H1 (cell line): Measurements from ENCODE around the gene UBE2M. TPM values are rescaled to one million over a fixed set of nuclear protein-coding genes. Genes with fewer than 3 reads are reported as not detected.

Source experiments
- CTCF ChIA-PET: fragments of 300-600 bp; sonication (Branson Sonifier 250); formaldehyde crosslinking; loops from one replicate; lab custom pipeline; 2021; ENCODE audit not compliant: partially characterized antibody; lab: Charles Lee
- POLR2A ChIA-PET: fragments of 300-600 bp; sonication (Branson Sonifier 250); formaldehyde crosslinking; loops from one replicate; lab custom pipeline; 2021; ENCODE audit warnings: inconsistent platforms; ENCODE audit not compliant: partially characterized antibody; lab: Charles Lee
- DNase-seq, 2 experiments: peaks; one replicate each; pipeline versions ENCODE4 v3.0.0 to v3.0.0-alpha.2; 2010 to 2022; ENCODE audit warnings: low spot score in 2 of 2, low read depth in 1 of 2, mixed read lengths in 1 of 2
- FAIRE-seq: peaks from 2 replicates; lab custom pipeline; 2011; peaks lifted over from hg19 to GRCh38; lab: Jason Lieb, UNC
- H2AFZ ChIP-seq: 2 replicates; pipeline ENCODE4 v1.8.1; 2012; ENCODE audit warnings: low read length, inconsistent platforms
- H2AK5ac ChIP-seq: 2 replicates; pipeline ENCODE4 v1.6.1; 2013; ENCODE audit warnings: low read depth, low read length
- H2BK120ac ChIP-seq: replicated peaks from 2 replicates; pipeline ENCODE3; 2013; ENCODE audit warnings: low read depth, low read length, inconsistent platforms
- H2BK12ac ChIP-seq: 2 replicates; pipeline ENCODE4 v1.6.1; 2013; ENCODE audit warnings: low read depth, low read length
- H2BK15ac ChIP-seq: 2 replicates; pipeline ENCODE4 v1.6.1; 2013; ENCODE audit warnings: low read length
- H2BK20ac ChIP-seq: 2 replicates; pipeline ENCODE4 v1.6.1; 2013; ENCODE audit warnings: low read length
- H2BK5ac ChIP-seq: 2 replicates; pipeline ENCODE4 v1.6.1; 2013; ENCODE audit warnings: low read depth, low read length
- H3K14ac ChIP-seq: 2 replicates; pipeline ENCODE4 v1.6.1; 2013; ENCODE audit warnings: inconsistent platforms; ENCODE audit not compliant: insufficient read length
- H3K18ac ChIP-seq: 2 replicates; pipeline ENCODE4 v1.6.1; 2013; ENCODE audit warnings: low read length; ENCODE audit errors: extremely low read depth
- H3K23ac ChIP-seq: 2 replicates; pipeline ENCODE4 v1.6.1; 2013; ENCODE audit warnings: inconsistent platforms; ENCODE audit not compliant: insufficient read length
- H3K23me2 ChIP-seq: 2 replicates; pipeline ENCODE4 v1.6.1; 2013; ENCODE audit warnings: low read depth, low read length
- H3K27ac ChIP-seq: 2 replicates; pipeline ENCODE4 v1.6.1; 2011; ENCODE audit warnings: low read depth, low read length, inconsistent platforms
- H3K27me3 ChIP-seq, 4 experiments: replicated peaks in 1 of 4; 1 replicate in 1 of 4; 2 replicates in 3 of 4; pipeline versions ENCODE4 v1.6.1 to v1.8.1; 2011 to 2013; ENCODE audit warnings: low read length in 3 of 4, mild to moderate bottlenecking in 3 of 4, inconsistent platforms in 2 of 4, mixed read lengths in 2 of 4, moderate library complexity in 1 of 4; ENCODE audit not compliant: control insufficient read depth in 3 of 4, insufficient read depth in 3 of 4; ENCODE audit errors: extremely low read depth in 1 of 4
- H3K36me3 ChIP-seq, 4 experiments: 2 replicates each; pipeline versions ENCODE4 v1.6.1 to v1.8.1; 2011 to 2013; ENCODE audit warnings: mild to moderate bottlenecking in 4 of 4, low read length in 3 of 4, moderate library complexity in 2 of 4, control low read depth in 1 of 4, inconsistent platforms in 1 of 4; ENCODE audit not compliant: insufficient read depth in 4 of 4, control insufficient read depth in 2 of 4
- H3K4ac ChIP-seq: replicated peaks from 2 replicates; pipeline ENCODE3; 2013; ENCODE audit warnings: low read length, low read depth, mixed read lengths, inconsistent platforms; ENCODE audit not compliant: insufficient read length
- H3K4me1 ChIP-seq, 4 experiments: replicated peaks in 1 of 4; 1 replicate in 1 of 4; 2 replicates in 3 of 4; pipeline versions ENCODE4 v1.6.1 to v1.8.1; 2011 to 2013; ENCODE audit warnings: low read length in 3 of 4, inconsistent platforms in 2 of 4, mixed read lengths in 1 of 4; ENCODE audit not compliant: insufficient read depth in 4 of 4, control insufficient read depth in 3 of 4
- H3K4me2 ChIP-seq, 2 experiments: 2 replicates each; pipeline versions ENCODE4 v1.6.1 to v1.8.1; 2011 to 2013; ENCODE audit warnings: low read depth in 2 of 2, low read length in 2 of 2, control low read depth in 1 of 2, inconsistent platforms in 1 of 2, mild to moderate bottlenecking in 1 of 2; ENCODE audit not compliant: insufficient read depth in 1 of 2
- H3K4me3 ChIP-seq, 4 experiments: fragments of 200-600, 300-600 bp in 1 of 4; sonication (generic), shearing (Covaris generic), sonication (Bioruptor Twin) in 1 of 4; 2 replicates each; pipeline versions ENCODE4 v1.5.1 to v1.8.1; 2011 to 2016; ENCODE audit warnings: low read length in 4 of 4, low read depth in 3 of 4, control low read depth in 2 of 4, inconsistent platforms in 2 of 4, mild to moderate bottlenecking in 2 of 4, mixed read lengths in 1 of 4, moderate library complexity in 1 of 4; ENCODE audit not compliant: insufficient read depth in 2 of 4; ENCODE audit errors: extremely low read depth in 1 of 4
- H3K56ac ChIP-seq: replicated peaks from 2 replicates; pipeline ENCODE3; 2013; ENCODE audit warnings: low read depth, mild to moderate bottlenecking, mixed read lengths, low read length, inconsistent platforms; ENCODE audit not compliant: insufficient read length
- H3K79me1 ChIP-seq: 2 replicates; pipeline ENCODE4 v1.6.1; 2013; ENCODE audit warnings: low read depth, low read length, control low read depth
- H3K79me2 ChIP-seq, 2 experiments: 2 replicates each; pipeline versions ENCODE4 v1.6.1 to v1.8.1; 2012 to 2013; ENCODE audit warnings: low read length in 2 of 2, mild to moderate bottlenecking in 2 of 2, inconsistent platforms in 1 of 2; ENCODE audit not compliant: insufficient read depth in 2 of 2, control insufficient read depth in 1 of 2
- H3K9ac ChIP-seq, 4 experiments: replicated peaks in 1 of 4; 1 replicate in 1 of 4; 2 replicates in 3 of 4; pipeline versions ENCODE4 v1.6.1 to v1.8.1; 2011 to 2013; ENCODE audit warnings: low read depth in 3 of 4, low read length in 3 of 4, control low read depth in 2 of 4, mild to moderate bottlenecking in 2 of 4, moderate library complexity in 2 of 4, inconsistent platforms in 1 of 4; ENCODE audit errors: extremely low read depth in 1 of 4
- H3K9me3 ChIP-seq, 2 experiments: 2 replicates each; pipeline versions ENCODE4 v1.6.1 to v1.8.1; 2012 to 2013; ENCODE audit warnings: mild to moderate bottlenecking in 2 of 2, moderate library complexity in 2 of 2, control low read depth in 1 of 2, inconsistent platforms in 1 of 2, low read depth in 1 of 2, low read length in 1 of 2, mixed read lengths in 1 of 2; ENCODE audit not compliant: insufficient read depth in 2 of 2
- H4K20me1 ChIP-seq, 2 experiments: replicated peaks in 1 of 2; 2 replicates each; pipeline versions ENCODE3 to v1.8.1; 2011 to 2013; ENCODE audit warnings: inconsistent platforms in 2 of 2, low read length in 2 of 2, mild to moderate bottlenecking in 1 of 2; ENCODE audit not compliant: insufficient read depth in 2 of 2, control insufficient read depth in 1 of 2
- H4K5ac ChIP-seq: 2 replicates; pipeline ENCODE4 v1.6.1; 2013; ENCODE audit warnings: low read length, low read depth, mixed read lengths, inconsistent platforms; ENCODE audit not compliant: insufficient read length
- H4K8ac ChIP-seq: 2 replicates; pipeline ENCODE4 v1.8.0; 2013; ENCODE audit warnings: mild to moderate bottlenecking, moderate library complexity, low read length, inconsistent platforms; ENCODE audit not compliant: insufficient read depth; ENCODE audit errors: extremely low read depth
- H4K91ac ChIP-seq: replicated peaks from 2 replicates; pipeline ENCODE3; 2013; ENCODE audit warnings: low read length, mixed read lengths, inconsistent platforms; ENCODE audit not compliant: insufficient read length
- POLR2AphosphoS5 ChIP-seq: IDR thresholded peaks from 2 replicates; pipeline ENCODE4 v1.6.1; 2011; ENCODE audit warnings: low read depth, low read length
- RFX5 ChIP-seq: IDR thresholded peaks from 2 replicates; pipeline ENCODE4 v1.6.1; 2011; ENCODE audit warnings: low read depth, low read length, improper control_type of control experiment, borderline replicate concordance
- WGBS, 2 experiments: shearing (Covaris generic) in 1 of 2; methylation state at CpG; one replicate each; pipeline versions ENCODE4 v1.1.6 to v1.1.7; 2013 to 2015; ENCODE audit warnings: low lambda C conversion rate in 2 of 2, mixed read lengths in 2 of 2, inconsistent platforms in 1 of 2, low coverage in 1 of 2, missing lambda C conversion rate in 1 of 2; ENCODE audit not compliant: insufficient replicate concordance in 2 of 2, insufficient coverage in 1 of 2, insufficient read length in 1 of 2; ENCODE audit errors: extremely low coverage in 1 of 2, missing lambda C conversion rate in 1 of 2; 5-methylcytosine and 5-hydroxymethylcytosine counted together
- polyA plus RNA-seq, 7 experiments: library from polyadenylated mRNA; depleted of rRNA in 3 of 7; stranded (reverse) in 5 of 7; unstranded in 2 of 7; fragments of >200 nt in 5 of 7; fragments of 200-250 nt in 2 of 7; gene quantifications; 1 replicate in 5 of 7; 2 replicates in 1 of 7; 4 replicates in 1 of 7; pipeline versions ENCODE4 v1.2.1 to v1.2.3, GENCODE V29; 2011 to 2013; ENCODE audit warnings: missing spikeins in 2 of 7, mixed read lengths in 2 of 7
- total RNA-seq: library from RNA; stranded (reverse); fragmentation: NEBNext Ultra II Directional; extraction: Animal tissue kit (Norgen Biotek cat#: 25700); gene quantifications from 2 replicates; pipeline ENCODE4 v1.2.1, GENCODE V29; 2021

Gene UBE2M
- total and polyA plus RNA-seq, 2 of the 8 experiments (the other 6 are each of a cell fraction or from before 2014, with no cell fraction given) = 93.8 to 114 TPM

DNA sequence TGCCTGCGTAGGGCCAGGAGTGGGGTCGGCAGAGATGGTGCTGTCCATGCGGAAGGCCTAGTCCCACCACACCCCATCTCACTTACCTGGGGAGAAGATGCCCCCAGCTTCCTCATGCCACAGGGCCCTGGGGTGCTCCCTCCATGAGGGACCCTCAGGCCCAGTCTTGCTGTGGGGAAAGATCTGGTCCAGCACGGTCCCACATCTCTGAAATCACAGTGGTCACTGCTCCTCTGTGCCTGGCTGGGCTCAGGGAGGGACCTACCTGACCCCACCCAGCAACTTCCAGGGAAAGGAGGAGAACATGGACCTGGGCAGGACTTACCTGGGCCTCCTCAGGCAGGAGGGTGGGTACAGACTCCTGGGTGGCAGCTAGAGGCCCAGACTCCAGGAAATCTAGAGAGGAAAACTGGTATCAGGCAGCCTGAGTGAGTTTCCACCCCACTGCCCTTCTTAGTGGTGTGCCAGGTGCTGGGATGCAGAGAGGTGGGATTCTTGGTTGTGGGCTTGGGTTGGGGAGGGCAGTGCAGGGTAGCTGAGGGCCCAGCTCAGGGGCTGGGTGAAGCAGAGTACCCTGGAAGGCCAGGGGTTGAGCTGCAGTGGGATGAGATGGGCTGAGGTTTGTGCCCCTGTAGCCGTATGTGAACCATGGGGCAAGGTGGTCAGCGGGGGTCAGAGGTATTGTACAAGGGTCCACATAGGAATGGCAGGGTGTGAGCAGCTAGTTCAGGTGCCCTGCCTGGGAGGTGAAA lies 11.0 kb upstream of the UBE2M start:
- Histone ChIP-seq H2BK5ac (no peak overlapping the region), H3K9ac (no peak overlapping the region)

More for the DNA sequence above, 11.0 kb upstream of the UBE2M start:
- H3K4ac ChIP-seq = no peak overlapping the region
- peaks cover 11% of the 10 kb centered on the region for H3K23me2 ChIP-seq
- H2BK20ac ChIP-seq = no peak overlapping the region
- H4K20me1 ChIP-seq = peaks cover 0 to 2% of the 10 kb centered on the region in 2 experiments
- 92% methylated on average over 6 of the region's 6 CpGs; no CpG with 5 or more reads in 1 of the 2 experiments for WGBS, 2 experiments
- H3K27ac ChIP-seq = no peak overlapping the region
- H4K5ac ChIP-seq = no peak overlapping the region
- no peak overlapping the region for H3K4me2 ChIP-seq
- H3K36me3 ChIP-seq = peaks cover 2 to 9% (median 7%) of the 10 kb centered on the region in 4 experiments; a peak in 3 of 8 replicates
- H2AK5ac ChIP-seq = no peak overlapping the region
- TF ChIP-seq RFX5 (no peak), POLR2AphosphoS5 (0 out of 2 replicates have a peak, but pooled peaks have one; percentile 23)
- no peak overlapping the region for H3K4me3 ChIP-seq
- no peak overlapping the region for H2BK15ac ChIP-seq
- H3K79me2 ChIP-seq = no peaks in the 10 kb centered on the region
- no peak overlapping the region for H4K91ac ChIP-seq
- H3K18ac ChIP-seq = no peak overlapping the region
- ChIA-PET POLR2A (interaction anchor here (0.8 to 17.2 kb wide), 4 partner anchors 9 to 52 kb away, joined by 4 to 434 read pairs (median 44); partner anchors contain the start of genes CHMP2A, TRIM28 and UBE2M), CTCF (interaction anchor here (0.7 to 1.1 kb wide), 3 partner anchors 12 to 55 kb away, joined by 3 to 5 read pairs (median 4); no protein-coding TSS in a partner anchor)
- DNase-seq = no peak
- H4K8ac ChIP-seq = no peak overlapping the region
- no peaks in the 10 kb centered on the region for H3K27me3 ChIP-seq
- no peaks in the 10 kb centered on the region for H3K79me1 ChIP-seq
- no peak overlapping the region for H3K56ac ChIP-seq
- no peak overlapping the region for H2BK12ac ChIP-seq
- no peak overlapping the region for H3K14ac ChIP-seq
- peaks cover 0 to 9% (median 1%) of the 10 kb centered on the region in 4 experiments; a peak in 3 of 7 replicates for H3K4me1 ChIP-seq
- H3K23ac ChIP-seq = no peak overlapping the region
- FAIRE-seq = no peak
- no peaks in the 10 kb centered on the region for H3K9me3 ChIP-seq
- no peak overlapping the region for H2AFZ ChIP-seq
- H2BK120ac ChIP-seq = no peak overlapping the region
